IPS-18c (cell line): Measurements from ENCODE around the gene ULBP3.
"Not testable (repeated sequence)": the region's sequence is repeated elsewhere in the genome, so short reads cannot be mapped to it uniquely, and the experiment has no call there.

Source experiments
- H3K4me3 ChIP-seq: 2 replicates; pipeline ENCODE4 v1.7.0; 2013; ENCODE audit warnings: low read depth, mild to moderate bottlenecking, low read length, moderate library complexity; ENCODE audit not compliant: insufficient read depth
- H3K9me3 ChIP-seq: one replicate; pipeline ENCODE4 v1.6.1; 2013; ENCODE audit warnings: mild to moderate bottlenecking, low read length, moderate library complexity; ENCODE audit not compliant: control insufficient read depth, insufficient read depth

ULBP3 gene

DNA sequence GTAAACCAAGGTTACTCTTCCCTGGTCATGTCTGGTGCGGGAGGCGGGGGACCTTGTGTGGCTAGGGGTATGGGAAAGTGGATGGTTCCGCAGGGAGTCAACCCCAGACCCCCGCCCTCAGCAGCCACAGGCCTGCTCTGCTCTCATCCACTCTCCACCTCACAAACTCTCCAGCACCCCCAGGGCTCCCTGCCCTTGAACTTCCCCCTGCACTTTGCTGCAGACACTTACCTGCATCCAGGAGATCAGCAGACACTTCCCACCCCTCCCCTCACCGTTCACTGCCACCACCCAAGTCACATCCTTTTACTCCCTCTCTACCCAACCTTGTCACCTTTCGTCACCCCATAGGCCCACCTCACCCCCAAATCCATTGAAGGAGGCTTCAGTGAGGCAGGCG is 39.6 kb downstream of the ULBP3 start:
- H3K9me3 ChIP-seq = no peaks in the 10 kb centered on the region
- no peak overlapping the region for H3K4me3 ChIP-seq

DNA sequence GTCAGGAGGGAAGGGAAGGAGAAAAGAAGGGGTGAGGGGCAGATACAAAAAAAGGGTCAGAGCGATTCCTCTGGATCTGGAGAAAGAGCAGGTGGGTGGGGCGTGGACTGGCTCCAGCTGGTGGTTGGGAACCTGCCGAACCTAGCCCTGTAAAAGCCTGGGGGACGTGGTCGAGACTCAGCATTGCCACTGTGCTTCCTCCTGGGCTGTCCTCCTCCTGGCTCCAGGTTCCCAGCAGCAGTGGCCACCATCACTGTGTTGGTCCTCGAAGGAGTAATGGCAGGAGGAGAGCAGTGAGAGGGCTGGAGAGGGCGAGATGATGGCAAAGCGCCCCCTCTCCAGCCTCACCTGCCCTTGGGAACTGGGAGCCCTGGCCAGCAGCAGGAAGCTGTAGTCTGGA is 40.1 kb downstream of the ULBP3 start:
- no peak overlapping the region for H3K4me3 ChIP-seq

DNA sequence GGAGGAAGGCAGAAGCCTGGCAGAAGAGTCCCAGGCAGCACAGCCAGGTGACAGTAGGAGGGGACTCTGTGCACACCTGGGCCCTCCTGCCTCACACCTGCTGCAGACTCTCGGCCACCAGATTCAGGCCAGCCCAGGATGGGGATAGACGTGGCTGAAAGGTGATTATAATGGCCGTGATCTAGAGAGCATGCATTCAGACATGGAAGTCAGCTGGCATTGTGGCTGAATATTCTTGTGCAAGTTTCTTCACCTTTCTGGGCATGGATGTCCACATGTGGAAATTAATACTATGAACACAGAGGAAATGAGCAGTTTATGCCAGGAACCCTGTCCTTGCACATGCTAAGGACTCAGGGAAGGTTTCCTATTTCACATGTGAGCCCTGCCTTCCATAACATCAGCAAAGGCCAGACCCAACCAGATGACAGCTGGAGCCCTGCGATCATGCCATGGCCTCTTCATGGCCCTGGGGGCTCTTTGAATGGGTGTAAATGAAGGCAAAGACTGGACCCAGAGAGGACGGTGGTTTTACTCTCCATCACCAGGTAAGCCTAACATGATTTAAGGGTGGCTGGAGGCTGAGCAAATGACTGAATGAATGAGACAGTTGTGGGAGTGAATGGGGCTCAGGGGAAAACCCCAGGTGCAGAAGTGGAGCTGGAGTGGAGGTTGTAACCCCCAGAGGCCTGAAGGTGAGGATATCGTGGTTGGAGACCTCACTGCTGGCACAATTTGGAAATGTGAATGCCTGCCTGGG is 40.9 kb downstream of the ULBP3 start:
- Histone ChIP-seq H3K4me3 (no peak overlapping the region), H3K9me3 (no peaks in the 10 kb centered on the region)

More for the DNA sequence above, 40.1 kb downstream of the ULBP3 start:
- no peaks in the 10 kb centered on the region for H3K9me3 ChIP-seq

DNA sequence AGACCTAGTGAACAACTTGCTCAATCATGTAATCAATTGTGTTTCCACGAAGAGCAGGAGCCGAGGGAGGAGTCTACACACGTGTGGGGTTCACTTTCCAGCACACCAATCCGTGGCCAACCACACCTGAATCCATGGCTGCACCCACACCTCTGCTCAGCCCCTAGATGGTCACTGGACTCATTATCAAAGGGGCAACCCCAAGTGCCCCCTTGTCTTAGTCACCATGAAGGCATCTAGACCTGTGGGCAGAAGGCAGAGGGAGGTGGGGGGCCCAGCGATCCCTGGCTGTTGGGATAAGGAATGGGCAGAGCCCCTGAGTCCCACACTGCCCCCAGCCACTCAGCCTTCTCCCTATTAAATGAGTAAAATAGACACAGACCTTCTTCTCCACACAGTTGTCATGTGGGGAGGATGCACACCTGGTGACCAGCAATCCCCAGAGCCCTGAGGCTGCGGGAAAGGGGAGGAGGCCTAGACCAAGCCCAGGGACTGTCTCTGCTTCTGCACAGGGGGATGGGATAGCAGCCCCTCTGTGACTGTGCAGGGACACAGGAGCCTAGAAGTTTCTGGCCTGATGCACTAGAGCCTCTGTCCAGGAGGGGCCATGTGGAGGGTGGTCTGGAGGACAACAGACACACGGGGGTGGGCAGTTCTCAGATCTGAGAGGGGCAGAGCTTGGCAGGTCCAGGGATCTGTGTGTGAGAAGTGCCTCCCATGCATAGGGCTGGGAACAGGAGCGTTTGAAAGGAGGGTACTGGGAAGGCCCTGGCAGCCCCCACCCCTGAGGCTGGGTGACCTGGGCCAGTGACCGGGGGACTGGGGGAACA is 41.7 kb downstream of the ULBP3 start:
- H3K4me3 ChIP-seq = no peak overlapping the region
- no peaks in the 10 kb centered on the region for H3K9me3 ChIP-seq

DNA sequence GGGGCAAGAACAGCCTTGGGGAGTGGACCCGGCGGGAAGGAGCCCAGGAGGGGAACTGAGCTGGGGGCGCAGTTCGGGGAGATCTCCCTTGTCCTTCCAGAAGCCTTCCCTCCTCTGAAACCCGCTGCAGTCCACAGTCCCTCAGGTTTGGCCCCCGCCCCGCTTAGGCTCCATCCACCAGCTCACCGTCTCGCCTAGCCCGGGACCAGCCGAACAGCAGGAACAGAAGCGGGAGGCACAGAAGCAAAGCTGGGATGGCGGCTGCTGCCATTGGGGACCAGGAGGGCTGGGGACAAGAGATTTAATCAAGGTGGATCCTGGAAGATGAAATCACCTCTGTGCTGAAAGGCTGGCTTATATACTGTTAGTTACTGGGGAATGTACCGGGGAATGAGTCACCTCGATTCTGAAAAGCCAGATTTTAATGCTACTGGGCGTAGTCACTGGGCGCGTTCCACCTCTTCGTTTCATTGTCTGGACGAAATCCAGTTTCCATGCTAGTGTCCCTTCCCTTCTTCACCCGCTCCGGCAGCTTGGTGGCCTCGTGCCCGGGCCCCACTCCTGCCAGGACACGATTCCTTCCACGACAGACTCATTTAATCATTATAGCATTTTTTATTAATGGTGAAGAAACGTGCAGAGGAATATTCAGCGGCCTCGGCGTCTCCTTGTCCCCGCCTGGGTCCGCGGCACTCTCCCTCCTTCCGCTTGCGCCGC is 43.6 kb downstream of the ULBP3 start, which contains the start of gene RAET1L:
RAET1L (minus strand) TSS at position 332 of the 717 bp plus-strand sequence; CDS start at position 271, 61 bp downstream.
- Histone ChIP-seq H3K9me3 (no peaks in the 10 kb centered on the region), H3K4me3 (peak within 1 kb of the TSS; percentile 25)

GRCh38 chr6:150024646-150025155 is 44.2 kb downstream of the ULBP3 start:
- H3K9me3 ChIP-seq = no peaks in the 10 kb centered on the region
- peak overlapping the region; percentile 25; the same call in 1 of the 2 replicates for H3K4me3 ChIP-seq

GRCh38 chr6:150024021-150024420 is 44.9 kb downstream of the ULBP3 start:
- not testable (repeated sequence) for H3K4me3 ChIP-seq, H3K9me3 ChIP-seq

DNA sequence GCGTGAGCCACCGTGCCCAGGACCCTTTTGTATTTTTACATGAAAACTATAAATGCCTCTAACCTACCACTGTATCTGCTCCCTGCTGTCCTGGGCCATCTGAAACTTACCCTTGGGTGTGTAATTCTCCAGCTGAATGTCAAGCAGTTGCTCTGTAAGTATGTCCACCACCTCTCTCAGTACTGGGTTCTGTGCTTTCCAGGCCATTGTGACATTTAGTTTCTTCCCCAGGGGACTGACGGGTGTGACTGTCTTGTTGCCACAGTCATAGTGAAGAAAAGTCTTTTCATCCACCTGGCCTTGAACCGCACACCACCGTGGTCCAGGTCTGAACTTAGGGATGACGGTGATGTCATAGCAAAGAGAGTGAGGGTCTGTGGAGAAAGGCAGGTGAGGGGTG is 47.1 kb downstream of the ULBP3 start:
- H3K4me3 ChIP-seq, H3K9me3 ChIP-seq: not testable (repeated sequence)

- Histone ChIP-seq H3K4me3 (no peak overlapping the region), H3K9me3 (no peaks in the 10 kb centered on the region)
These were observed 49.9 kb downstream of the ULBP3 start for GRCh38 chr6:150018846-150019580.

DNA sequence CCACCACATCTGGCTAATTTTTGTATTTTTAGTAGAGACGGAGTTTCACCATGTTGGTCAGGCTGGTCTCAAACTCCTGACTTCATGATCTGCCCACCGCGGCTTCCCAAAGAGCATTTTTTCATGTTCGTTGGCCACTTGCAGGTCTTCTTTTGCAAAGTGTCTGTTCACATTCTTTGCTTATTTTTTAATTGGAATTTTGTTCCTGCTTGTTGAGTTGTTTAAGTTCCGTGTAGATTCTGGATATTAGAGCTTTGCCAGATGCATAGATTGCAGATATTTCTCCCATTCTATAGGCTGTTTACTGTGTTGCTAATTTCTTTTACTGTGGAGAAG is 51.8 kb downstream of the ULBP3 start:
- not testable (repeated sequence) for H3K9me3 ChIP-seq, H3K4me3 ChIP-seq

DNA sequence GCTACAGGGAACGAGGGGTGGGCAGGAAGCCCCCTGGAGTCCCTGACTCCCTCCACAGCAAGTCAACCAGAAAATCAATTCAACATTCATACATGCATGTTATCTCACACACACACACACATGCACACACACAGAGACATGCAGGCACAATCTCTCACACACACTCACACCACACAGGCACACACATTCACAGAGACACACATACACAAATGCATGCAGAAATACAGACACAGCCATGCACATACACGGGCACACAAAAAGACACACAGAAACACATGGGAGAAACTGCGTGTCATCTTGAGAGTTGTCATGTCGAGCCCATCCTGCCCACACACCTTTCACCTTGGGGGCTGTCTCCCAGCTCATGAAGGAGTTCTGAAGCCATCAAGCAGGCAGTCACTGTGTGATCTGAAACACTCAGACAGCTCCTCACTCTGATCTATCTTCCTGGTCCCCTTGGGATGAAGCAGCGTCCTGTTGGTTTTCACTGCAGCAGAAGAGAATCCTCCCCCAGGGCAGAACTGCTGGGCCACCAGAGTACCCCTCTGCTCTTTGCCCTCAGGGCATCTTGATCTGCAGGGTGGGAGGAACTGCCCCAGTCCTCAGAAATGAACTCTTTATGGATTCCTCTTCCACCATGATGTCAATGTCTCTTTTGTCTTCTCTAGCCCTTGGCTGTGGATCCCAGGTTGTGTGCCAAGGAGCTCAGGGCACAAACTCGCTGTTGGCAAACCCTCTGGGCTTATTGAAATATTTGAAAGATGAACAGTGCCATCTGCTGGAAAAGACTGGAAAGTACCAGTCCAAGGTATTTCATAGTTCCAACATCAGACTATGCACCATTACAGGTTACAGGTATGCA is 52.4 kb downstream of the ULBP3 start:
- Histone ChIP-seq H3K4me3 (no peak overlapping the region), H3K9me3 (peaks cover 2% of the 10 kb centered on the region)

- not testable (repeated sequence) for H3K4me3 ChIP-seq, H3K9me3 ChIP-seq
These were observed 53.5 kb downstream of the ULBP3 start for GRCh38 chr6:150015281-150016001.

GRCh38 chr6:150014623-150015280 is 54.2 kb downstream of the ULBP3 start:
- H3K9me3 ChIP-seq, H3K4me3 ChIP-seq: not testable (repeated sequence)

DNA sequence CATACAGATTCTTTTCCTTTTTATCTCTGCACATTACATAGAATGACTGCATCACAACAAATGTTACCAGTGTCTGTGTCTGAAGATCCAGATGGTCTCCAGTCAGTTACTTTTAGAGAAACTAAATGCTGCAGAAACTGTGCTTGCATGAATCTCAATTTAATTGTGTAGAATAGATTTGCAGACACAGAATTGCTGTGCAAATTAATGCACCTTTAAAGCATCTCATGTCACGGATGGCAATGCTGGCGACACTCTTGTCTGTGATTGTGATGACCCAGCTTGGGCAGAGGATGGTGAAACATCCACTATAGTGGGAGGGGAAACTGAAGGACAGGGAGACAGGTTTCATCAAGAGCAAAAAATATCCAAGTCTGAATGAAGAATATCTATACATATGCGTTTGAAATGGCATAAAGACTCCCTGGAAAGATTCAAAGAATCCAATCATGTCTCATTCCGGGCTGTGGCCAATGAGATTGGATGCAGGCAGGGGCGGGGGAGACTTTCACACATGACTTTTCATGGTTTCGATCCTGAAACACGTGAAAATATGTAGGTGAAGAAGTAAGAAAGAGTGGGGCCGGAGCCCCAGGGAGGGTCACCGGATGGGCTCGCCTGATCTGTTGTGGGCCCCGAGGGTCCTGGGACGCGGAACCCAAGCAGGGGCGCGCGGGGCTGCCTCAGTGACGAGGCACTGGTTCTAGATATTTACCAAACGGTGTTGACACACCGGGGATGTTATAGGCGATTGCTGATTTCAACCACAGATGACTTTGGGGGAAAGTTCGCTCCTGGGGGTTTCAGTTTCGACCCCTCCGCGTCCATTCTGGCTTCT is 54.9 kb downstream of the ULBP3 start:
- not testable (repeated sequence) for H3K4me3 ChIP-seq, H3K9me3 ChIP-seq
